GM18867 (cell line): ENCODE results near the gene RAC3.

ENCODE experiments used
- ATAC-seq: cut with Tn5 transposase; IDR thresholded peaks from one replicate; pipeline ENCODE4 v1.9.1; 2021; ENCODE audit warnings: mild to moderate bottlenecking, moderate library complexity; ENCODE audit not compliant: unreplicated experiment

The RAC3 gene

DNA sequence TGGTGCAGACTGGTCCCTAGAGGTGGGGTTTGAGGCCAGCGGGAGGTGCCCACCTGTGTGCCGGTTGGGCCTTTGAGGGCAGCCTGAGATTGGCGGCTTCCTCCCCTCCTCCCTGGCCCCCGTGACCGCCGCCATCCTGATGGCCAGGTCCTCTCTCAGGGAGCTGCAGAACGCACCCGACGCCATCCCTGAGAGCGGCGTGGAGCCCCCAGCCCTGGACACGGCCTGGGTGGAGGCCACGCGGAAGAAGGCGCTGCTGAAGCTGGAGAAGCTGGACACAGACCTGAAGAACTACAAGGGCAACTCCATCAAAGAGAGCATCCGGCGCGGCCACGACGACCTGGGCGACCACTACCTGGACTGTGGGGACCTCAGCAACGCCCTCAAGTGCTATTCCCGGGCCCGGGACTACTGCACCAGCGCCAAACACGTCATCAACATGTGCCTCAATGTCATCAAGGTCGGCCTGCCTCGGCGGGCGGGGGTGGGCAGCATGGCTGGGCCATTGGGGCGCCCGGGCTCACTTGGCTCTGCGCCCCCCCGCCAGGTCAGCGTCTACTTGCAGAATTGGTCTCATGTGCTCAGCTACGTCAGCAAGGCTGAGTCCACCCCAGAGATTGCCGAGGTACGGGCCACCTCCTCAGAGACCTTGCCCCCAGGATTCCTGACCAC is 23.0 kb downstream of the RAC3 start:
- no peak for ATAC-seq

DNA sequence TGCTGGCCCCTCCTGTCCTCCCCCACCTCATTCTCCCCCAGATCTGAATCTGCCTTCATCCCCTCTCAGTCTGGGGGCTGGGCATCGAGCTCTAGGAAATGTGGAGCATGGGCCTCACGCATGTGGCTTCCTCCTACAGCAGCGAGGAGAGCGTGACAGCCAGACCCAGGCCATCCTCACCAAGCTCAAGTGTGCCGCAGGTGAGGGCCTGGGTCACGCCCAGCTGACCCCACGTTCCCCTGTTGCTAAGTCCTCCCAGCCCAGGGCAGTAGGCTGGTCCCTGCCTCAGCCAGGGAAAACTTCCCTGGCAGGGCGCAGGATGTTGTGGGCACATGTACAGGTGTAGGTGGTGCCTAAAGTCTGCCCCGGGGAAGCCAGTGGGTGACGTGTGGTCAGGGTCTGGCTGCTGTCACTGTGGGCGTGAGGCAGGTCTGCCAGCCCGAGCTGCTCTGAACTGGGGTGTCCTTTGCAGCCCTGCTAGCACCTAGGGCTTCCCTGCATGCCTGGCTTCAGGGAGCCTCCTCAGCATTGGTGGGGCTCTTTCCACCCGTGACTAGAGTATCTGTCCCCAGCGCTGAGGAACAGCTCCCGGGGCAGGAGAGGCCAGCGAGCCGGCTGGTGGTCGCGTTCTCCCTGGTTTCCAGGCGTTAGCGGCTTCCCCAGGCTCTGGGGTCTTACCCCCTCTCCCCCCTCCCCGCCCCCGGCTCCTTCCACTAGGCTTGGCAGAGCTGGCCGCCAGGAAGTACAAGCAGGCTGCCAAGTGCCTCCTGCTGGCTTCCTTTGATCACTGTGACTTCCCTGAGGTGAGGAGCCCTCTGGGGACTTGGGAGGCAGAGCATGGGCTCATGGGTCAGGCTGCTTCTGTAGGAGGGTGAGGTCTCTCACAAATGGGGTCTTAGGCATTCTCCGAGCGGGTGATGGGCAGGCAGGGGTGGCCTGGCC is 23.8 kb downstream of the RAC3 start:
- ATAC-seq = no peak

DNA sequence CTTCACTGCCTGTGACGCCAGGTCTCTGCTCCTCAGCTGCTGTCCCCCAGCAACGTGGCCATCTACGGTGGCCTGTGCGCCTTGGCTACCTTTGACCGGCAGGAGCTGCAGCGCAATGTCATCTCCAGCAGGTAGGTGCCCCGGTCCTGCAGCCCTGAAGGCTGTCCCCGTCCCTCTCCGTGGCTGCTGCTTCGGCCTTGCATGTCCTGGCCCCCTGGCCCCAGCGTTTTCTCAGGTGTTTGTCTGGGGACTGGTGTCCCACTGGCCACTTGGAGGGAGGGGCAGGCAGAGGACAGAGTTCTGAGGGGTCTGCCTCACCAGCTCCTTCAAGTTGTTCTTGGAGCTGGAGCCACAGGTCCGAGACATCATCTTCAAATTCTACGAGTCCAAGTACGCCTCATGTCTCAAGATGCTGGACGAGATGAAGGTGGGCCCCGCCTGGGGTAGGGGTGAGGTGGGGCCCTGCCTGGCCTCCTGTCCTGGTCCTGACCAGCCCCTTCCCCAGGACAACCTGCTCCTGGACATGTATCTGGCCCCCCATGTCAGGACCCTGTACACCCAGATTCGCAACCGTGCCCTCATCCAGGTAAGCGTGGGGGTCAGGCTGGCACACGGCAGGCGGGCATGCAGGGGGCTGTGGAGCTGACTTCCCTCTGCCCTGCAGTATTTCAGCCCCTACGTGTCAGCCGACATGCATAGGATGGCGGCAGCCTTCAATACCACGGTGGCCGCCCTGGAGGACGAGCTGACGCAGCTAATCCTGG is 24.7 kb downstream of the RAC3 start:
- ATAC-seq = no peak

DNA sequence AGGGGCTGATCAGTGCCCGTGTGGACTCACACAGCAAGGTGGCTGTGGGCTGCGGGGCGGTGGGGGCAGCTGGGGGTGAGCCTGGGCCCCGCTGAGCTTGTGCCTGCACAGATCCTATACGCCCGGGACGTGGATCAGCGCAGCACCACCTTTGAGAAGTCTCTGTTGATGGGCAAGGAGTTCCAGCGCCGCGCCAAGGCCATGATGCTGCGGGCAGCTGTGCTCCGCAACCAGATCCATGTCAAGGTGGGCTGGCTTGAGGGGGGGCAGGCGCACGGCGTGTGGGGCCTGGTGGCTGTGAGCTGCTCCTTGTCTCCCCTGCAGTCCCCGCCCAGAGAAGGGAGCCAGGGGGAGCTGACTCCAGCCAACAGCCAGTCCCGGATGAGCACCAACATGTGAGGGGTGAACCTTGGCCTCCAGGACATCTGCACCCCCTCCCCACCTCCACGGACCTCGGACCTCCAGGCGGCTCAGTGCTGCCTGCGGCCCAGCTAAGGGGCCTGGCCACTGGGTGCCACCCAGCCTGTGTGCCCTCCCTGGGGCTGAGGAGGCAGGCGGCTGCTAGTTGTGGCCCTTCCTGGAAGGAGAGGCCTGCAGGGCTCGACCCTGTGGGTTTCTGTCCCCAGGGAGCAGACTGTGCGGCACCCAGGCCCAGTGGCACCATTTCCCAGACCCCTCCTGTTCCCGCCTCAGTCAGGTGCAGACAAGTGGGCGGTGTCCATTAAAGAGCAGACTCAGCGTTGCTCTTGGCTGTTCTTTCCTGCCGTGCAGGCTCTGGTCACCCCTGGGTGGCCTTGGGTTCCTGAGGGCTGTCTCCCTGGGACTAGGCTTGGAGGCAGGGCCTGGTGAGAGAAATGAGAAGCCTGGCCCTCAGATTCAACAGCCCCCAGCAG is 25.5 kb downstream of the RAC3 start:
- no peak for ATAC-seq

DNA sequence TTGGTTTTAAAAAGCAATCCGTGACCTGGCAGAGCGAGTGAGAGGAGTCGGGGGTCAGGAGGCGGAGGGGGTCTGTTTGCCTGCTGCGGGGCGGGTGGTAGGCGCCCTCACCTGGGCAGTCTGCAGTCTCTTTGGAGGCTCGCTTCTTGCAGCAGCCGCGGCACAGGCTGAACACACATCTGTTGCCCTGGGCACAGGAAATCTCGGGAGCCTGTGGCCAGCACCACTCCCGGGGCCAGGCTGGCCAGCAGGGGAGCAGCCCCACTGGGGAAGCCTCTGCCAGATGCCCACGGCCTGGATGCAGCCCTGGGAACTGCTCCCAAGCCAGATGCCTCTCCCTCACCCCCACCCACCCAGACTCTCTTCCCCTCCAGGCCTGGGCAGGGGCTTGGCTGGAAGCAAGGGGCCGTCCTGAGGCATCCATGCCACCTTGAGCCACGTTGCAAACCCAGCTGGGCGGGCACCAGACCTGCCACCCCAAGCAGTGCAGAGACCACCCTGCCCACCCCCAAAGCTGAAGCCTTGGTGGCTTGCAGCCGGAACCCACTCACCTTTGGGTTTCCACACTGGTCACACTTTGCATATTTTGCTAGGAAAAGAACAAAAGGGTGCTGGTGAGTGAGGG is 26.9 kb downstream of the RAC3 start:
- ATAC-seq = no peak

DNA sequence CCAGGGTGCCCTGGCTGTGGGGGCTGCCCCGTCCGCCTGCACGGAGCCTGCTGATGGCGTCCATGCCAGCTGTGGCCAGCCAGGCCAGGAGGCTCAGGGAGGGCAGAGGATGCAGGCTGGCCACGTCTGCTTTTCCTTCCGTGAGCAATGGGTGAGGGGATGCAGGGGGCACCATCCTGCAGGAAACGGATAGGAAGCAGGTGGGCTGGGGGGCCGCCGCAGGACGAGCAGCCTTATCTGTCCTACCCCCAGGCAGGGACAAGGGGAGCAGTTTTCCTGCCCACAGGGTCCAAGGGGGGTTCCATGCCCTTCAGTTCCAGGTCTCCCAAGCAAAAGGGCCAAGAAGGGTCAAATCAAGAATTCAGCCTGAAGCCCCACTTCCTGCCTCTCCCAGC is 27.4 kb downstream of the RAC3 start:
- no peak for ATAC-seq

DNA sequence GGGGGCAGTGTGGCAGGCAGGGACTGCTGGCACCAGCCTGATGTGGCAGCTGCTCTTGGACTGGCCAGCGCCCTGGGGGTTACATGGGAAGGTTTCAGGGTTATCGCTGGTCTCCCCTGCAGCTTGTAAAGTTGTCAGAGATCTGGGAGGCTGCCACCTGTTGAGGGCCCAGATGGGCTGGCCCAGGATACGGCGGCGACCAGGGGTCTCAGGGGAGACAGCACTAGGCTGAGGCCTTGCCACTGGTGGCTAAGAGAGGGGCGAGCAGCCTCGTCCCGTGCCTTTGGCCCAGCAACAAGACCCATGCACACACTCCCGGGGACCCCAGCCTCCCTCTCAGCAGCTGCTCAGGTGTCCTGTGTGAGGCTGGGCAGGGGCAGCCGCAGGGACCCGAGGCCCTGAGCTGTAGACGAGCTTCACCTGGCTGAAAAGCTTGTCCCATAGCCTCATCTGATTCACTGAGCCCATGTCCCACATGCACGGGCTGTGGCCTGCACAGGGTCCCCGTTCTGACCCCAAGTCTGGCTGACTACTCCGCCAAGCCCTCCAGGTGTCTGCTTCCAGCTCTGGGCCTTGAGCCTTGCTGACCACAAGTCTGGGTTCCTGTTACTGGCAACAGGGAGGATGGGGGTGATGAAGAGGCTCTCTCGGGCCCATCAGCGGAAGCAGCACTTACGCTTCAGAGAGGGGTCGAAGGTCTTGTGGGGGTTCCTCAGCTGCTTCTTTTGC is 28.0 kb downstream of the RAC3 start:
- ATAC-seq = no peak

DNA sequence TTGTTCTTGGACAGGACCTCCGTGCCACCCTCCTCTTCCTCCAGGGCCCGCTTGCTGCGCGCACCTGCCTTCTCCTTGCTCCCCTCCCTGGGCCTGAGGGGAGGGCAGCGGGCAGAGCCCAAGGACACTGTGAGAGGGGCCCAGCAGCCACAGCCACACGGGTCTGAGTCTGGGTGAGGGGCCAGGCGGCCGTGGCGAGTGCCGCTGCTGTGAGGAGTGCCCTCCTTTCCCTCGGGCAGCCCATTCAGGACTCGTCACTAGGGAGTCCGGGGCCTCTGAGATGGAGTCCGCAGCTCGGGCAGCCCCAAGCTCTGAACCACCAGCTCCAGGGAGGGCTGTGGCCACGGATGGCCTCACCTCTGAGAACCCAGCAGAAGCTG is 28.5 kb downstream of the RAC3 start:
- ATAC-seq = no peak

DNA sequence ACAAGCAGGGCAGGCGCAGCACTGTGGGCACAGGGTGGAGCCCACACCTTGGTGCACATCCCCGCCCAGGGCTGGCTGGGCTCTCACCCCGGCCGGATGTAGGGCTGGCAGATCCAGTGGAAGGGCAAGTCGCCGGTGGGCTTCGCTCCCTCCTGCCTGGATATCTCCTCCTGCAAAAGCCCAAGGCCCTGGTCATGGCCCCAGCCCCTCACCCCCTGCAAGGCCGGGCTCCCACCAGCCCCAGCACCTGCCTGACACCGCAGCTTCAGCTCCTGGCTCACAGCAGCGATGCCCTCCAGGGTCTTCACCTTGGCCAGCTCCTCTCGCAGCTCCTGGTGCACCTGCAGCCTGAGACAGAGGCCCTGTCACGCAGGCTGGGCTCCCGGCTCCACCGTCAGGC is 29.1 kb downstream of the RAC3 start:
- no peak for ATAC-seq

DNA sequence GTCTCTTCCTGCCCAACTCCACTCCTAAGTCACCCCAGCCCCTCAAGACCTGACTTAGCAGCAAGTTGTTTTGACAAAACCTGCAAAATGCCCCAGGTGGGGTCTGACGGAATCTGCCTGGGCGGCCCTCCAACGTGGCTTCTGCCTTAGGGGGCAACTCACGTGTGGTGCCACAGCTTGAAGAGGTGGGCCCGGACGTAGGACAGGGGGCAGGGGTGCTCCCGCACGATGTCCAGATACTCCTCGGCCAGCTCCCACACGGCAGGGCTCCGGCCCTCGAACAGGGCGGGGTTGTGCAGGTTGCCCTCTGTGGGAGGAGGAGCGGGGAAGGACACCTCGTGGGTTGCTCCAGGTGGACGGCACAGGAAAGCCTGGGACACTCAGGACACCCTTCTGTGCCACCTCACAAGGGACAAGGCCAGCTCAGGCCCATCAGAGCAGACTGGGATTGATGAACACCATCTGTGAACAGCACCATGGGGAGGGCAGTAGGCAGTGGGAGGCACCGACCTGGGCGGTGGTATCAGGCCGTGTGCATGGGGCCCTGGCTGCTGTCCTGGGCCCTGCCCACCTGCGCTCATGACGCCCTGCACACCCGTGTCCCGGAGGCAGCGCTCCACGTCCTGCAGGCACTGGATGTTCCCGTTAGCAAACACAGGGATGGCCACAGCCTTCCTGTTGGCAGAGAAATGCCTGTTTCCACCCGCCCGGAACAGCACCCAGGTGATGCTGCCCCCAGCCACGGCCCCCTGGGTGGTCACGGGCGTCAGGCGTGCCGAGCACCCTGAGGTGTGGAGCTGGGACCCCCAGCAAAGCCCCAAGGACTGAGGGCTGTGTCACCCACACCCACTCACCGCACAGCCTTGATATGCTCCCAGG is 29.8 kb downstream of the RAC3 start:
- no peak for ATAC-seq

DNA sequence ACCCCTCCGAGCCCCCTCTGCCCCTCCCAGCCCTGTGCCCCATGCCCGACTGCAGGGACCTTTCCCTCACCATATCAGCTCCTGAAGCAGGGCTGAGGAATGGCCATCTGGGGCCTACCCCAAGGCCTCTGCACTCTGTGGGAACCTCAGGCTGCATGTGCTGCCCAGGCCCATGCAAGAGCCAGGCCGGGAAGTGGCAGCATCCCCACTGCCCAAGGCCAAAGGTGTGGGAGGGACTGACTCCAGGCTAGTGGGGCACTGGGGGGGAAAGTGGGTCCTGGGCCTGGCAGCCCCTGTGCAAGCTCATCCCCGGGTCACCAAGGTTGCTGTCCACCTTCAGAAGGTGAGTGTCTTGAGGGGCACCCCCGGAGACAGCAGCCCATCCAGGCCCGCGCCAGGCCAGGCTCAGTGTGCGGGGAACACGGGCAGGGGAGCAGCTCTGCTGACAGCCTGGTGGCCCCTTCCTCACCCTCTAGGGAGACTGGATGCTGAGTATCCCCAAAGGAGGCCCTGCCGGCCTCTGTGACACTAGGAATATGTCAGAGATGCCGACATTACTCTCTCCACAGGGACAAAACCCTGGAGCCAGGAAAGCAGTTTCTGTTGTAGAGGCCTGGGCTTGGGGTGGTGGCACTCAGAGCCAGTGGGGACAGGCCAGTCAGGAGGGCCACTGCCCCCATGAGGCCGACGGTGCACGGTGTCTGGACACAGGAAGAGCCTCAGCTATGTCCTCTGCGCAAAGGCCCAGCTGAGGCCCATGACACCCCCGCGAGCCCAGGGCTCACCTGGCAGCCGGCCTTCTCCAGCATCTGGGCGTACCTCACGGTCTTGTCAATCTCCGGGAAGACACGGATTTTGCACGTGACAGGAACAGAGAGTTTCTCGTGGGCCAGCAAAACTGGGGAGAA is 30.9 kb downstream of the RAC3 start:
- no peak for ATAC-seq

DNA sequence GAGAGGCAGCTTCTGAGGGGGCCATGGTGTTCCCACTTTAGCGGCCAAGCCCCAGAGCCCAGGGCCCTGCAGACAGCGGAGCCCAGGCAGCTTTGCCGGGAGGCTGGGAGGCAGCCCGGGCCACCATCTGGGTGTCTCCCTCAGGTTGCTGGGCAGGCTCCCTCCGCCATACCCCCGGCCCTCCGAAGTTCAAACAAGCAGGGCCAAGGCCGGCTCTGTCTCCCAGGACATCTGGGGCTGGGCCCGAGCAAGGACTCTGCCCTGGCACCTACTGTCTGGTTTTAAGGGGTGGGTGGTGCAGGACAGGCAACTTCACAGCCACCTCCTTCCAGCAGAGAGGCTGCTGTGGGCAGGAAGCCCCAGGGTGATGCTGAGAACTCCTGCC is 31.5 kb downstream of the RAC3 start:
- ATAC-seq = no peak

DNA sequence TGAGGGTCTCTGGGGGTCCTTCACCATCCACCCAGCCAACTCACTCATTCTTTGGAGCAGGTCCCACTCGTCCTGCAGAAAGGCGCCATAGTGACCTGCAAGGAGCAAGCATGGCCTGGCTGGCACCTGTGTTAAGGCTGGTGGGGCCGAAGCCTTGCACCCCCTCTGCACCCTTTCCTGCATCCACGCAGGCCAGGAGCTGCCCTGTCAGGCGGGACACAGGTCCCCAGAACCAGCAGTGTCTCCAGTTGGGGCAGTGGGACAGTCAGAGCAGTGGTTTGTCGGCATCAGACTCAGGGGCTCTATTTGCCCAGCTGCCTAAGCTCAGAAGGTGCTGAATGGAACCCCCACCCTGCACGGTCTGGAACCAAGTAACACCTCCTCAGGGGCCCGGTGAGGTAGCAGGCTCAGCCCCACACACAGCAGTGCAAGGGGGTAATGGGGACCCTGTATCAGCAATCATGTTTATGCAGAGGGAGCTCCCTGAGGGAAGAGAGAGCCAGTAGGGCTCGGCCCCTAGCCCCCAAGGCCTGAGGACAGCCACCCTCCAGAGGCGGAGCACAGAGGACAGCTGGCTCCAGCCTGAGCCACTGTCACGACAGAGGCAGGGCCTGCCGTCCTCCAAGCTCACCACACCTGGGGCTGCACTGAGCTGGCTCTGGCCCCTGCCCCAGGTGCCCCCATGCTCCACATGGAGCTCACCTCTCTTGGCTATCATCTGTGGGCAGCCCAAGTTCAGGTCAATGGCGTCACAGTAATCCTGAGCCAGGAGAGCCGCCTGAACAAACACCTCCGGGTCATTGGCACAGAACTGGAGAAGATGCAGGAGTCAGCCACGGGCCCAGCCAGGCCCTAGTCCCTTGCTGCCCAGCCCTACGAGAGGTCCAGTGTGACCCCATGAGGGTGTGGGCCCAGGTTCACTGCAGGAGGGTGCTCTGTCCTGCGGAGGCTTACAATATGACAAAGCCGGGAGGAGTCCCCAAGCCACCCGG is 32.2 kb downstream of the RAC3 start:
- no peak for ATAC-seq

DNA sequence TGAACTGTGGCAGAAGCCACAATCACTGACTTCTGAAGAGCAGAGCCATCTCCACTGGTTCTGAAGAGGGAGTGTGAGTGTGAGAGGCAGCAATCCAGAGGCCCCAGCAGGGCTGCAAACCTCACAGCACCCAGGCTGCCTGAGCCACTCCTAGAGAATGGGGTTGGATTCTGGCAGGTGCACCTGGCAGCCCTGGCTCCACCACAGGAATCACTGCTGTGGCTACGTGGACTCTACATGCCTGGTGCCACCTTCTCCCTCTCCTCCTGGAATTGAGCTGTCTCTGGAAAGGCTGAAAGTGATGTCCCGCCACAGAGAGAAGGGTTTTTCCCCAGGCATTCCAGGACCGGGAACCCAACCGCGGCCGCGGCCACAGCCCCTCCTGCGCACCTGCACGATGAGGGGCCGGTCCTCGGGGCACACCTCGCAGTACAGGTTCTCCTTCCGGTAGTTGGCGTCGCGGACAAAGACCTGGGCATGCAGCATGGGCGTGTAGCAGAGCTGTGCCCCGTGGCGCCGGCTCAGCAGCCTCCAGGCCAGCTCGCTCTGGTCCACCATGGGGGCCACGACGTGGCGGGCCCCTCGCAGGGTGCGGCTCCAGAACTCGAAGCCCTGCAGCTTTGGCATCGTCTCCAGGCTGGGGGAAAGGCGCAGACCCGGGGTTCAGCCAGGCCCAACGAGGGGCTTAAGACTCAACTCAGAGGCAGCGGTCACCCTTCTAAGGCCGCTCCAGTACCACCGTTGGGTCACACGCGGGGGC is 33.1 kb downstream of the RAC3 start:
- ATAC-seq = no peak

DNA sequence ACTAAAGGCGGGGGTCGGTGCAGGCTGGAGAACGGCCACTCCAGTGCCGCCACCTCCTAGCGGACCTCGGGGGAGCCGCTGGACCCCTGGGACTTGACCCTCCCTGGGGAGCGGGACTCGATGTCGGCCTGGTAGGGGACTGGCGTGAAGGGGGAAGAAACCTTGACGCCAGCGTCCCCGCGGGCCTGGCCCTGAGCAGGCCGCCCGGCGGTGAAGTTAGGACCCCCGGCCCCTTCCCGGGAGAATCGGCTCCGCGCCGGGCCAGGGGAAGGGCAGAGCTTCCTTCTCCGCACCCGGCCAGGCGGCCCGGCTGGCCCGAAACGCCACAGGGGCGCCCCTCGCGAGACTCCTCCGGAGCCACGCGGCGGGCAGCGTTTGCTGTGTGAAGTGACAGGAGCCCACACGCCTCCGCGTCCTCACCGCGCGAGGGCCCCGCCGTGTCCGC is 33.7 kb downstream of the RAC3 start:
- no peak for ATAC-seq
